Fibroblast of lung (primary cell): ENCODE measurements around the gene LDHA. TPM values are rescaled to one million over a fixed set of nuclear protein-coding genes. Genes with fewer than 3 reads are reported as not detected.
A peak's percentile ranks its signal among the peaks of the same experiment; 100 is the strongest.

Experiments used
- DNase-seq, 2 donors: peaks; one replicate each; pipeline versions ENCODE4 v3.0.0 to v3.0.0-alpha.2; 2010; ENCODE audit warnings: low read depth in 2 of 2
- H2AFZ ChIP-seq: 2 replicates; pipeline ENCODE4 v1.5.1; 2012; ENCODE audit warnings: low read length, control low read depth, inconsistent platforms
- H3K27ac ChIP-seq: 2 replicates; pipeline ENCODE4 v1.5.1; 2011; ENCODE audit warnings: low read length, control low read depth; ENCODE audit not compliant: insufficient read depth
- H3K27me3 ChIP-seq: 2 replicates; pipeline ENCODE4 v1.5.1; 2011; ENCODE audit warnings: mild to moderate bottlenecking, low read length; ENCODE audit not compliant: control insufficient read depth, insufficient read depth
- H3K36me3 ChIP-seq: 2 replicates; pipeline ENCODE4 v1.5.1; 2011; ENCODE audit warnings: low read length; ENCODE audit not compliant: control insufficient read depth, insufficient read depth
- H3K4me1 ChIP-seq: 2 replicates; pipeline ENCODE4 v1.5.1; 2011; ENCODE audit warnings: low read length; ENCODE audit not compliant: control insufficient read depth, insufficient read depth; ENCODE audit errors: extremely low read depth
- H3K4me2 ChIP-seq: 2 replicates; pipeline ENCODE4 v1.5.1; 2011; ENCODE audit warnings: low read length, control low read depth; ENCODE audit not compliant: insufficient read depth; ENCODE audit errors: extremely low read depth
- H3K4me3 ChIP-seq, 4 experiments: fragments of 200-600 bp in 1 of 4; sonication (generic) in 1 of 4; replicated peaks in 1 of 4; 2 replicates each; pipeline ENCODE4 v1.5.1; 2011 to 2016; ENCODE audit warnings: low read length in 4 of 4, low read depth in 3 of 4, mild to moderate bottlenecking in 3 of 4, control low read depth in 2 of 4, inconsistent platforms in 1 of 4, mixed read lengths in 1 of 4; ENCODE audit not compliant: insufficient read depth in 1 of 4; ENCODE audit errors: control extremely low read depth in 1 of 4
- H3K79me2 ChIP-seq: 2 replicates; pipeline ENCODE4 v1.5.1; 2012; ENCODE audit warnings: mild to moderate bottlenecking, low read length, inconsistent platforms; ENCODE audit not compliant: control insufficient read depth, insufficient read depth
- H3K9ac ChIP-seq: 2 replicates; pipeline ENCODE4 v1.5.1; 2011; ENCODE audit warnings: mild to moderate bottlenecking, low read length, control low read depth; ENCODE audit not compliant: insufficient read depth
- H3K9me3 ChIP-seq: 2 replicates; pipeline ENCODE4 v1.5.1; 2012; ENCODE audit warnings: low read depth, low read length; ENCODE audit not compliant: control insufficient read depth, insufficient read depth
- H4K20me1 ChIP-seq: 2 replicates; pipeline ENCODE4 v1.5.1; 2011; ENCODE audit warnings: low read length; ENCODE audit not compliant: control insufficient read depth, insufficient read depth; ENCODE audit errors: extremely low read depth
- CTCF ChIP-seq, 2 donors: IDR thresholded peaks in 1 of 2; conservative IDR thresholded peaks in 1 of 2; 1 replicate in 1 of 2; 2 replicates in 1 of 2; pipeline ENCODE4 v1.5.1; 2011 to 2012; ENCODE audit warnings: low read length in 2 of 2, control low read depth in 1 of 2, inconsistent platforms in 1 of 2, low read depth in 1 of 2, mild to moderate bottlenecking in 1 of 2
- EZH2 ChIP-seq: IDR thresholded peaks from 2 replicates; pipeline ENCODE4 v1.5.1; 2012; ENCODE audit warnings: low read length, control low read depth, mild to moderate bottlenecking; ENCODE audit errors: missing control alignments
- polyA plus RNA-seq, 2 donors: library from polyadenylated mRNA; depleted of rRNA in 1 of 2; stranded (reverse) in 1 of 2; unstranded in 1 of 2; fragments of >200 nt; gene quantifications; 2 replicates each; pipeline ENCODE4 v1.2.1, GENCODE V29; 2011 to 2012; ENCODE audit warnings: missing spikeins in 1 of 2
- total RNA-seq: library from RNA; depleted of rRNA; stranded (reverse); fragments of >200 nt; gene quantifications from 2 replicates; pipeline ENCODE4 v1.2.1, GENCODE V29; 2014

Gene LDHA
- total and polyA plus RNA-seq, 2 donors (not counting 1 experiment from before 2014, with no cell fraction given) = 202 to 1,626 TPM

GRCh38 chr11:18371279-18371678 lies 23.1 kb upstream of the LDHA start:
- Histone ChIP-seq H4K20me1 (no peaks in the 10 kb centered on the region), H3K4me3 (no peak overlapping the region), H3K4me1 (no peaks in the 10 kb centered on the region), H2AFZ (no peak overlapping the region), H3K9ac (no peak overlapping the region), H3K9me3 (no peaks in the 10 kb centered on the region), H3K36me3 (no peaks in the 10 kb centered on the region), H3K27me3 (no peaks in the 10 kb centered on the region), H3K79me2 (no peaks in the 10 kb centered on the region), H3K4me2 (no peak overlapping the region), H3K27ac (no peak overlapping the region)
- TF ChIP-seq CTCF (conservative IDR thresholded peaks at IDR 0.05 in 1 of 2, IDR thresholded peaks at IDR 0.05 in 1 of 2; ENCODE audit: low read depth in 1 of 2, low read length in 2 of 2) (no peak), EZH2 (no peak)
- DNase-seq = peak in 1 of 2 donors; percentile 64

- Histone ChIP-seq H3K9me3 (no peaks in the 10 kb centered on the region), H3K9ac (no peak overlapping the region), H4K20me1 (no peaks in the 10 kb centered on the region), H3K4me3 (no peak overlapping the region), H3K36me3 (no peaks in the 10 kb centered on the region), H3K27me3 (no peaks in the 10 kb centered on the region), H3K79me2 (no peaks in the 10 kb centered on the region), H2AFZ (no peak overlapping the region), H3K27ac (no peak overlapping the region), H3K4me1 (no peaks in the 10 kb centered on the region), H3K4me2 (no peak overlapping the region)
- DNase-seq = no peak
- no peak for TF ChIP-seq EZH2
- TF ChIP-seq CTCF (conservative IDR thresholded peaks at IDR 0.05 in 1 of 2, IDR thresholded peaks at IDR 0.05 in 1 of 2; ENCODE audit: low read depth in 1 of 2, low read length in 2 of 2) = no peak
Measured at GRCh38 chr11:18372201-18372600, 22.2 kb upstream of the LDHA start.

GRCh38 chr11:18374956-18375355 lies 19.4 kb upstream of the LDHA start:
- DNase-seq = no peak
- Histone ChIP-seq H3K79me2 (no peaks in the 10 kb centered on the region), H3K9ac (no peak overlapping the region), H3K4me3 (no peak overlapping the region), H3K9me3 (no peaks in the 10 kb centered on the region), H2AFZ (no peak overlapping the region), H3K27ac (no peak overlapping the region), H4K20me1 (no peaks in the 10 kb centered on the region), H3K36me3 (no peaks in the 10 kb centered on the region), H3K4me2 (no peak overlapping the region), H3K27me3 (no peaks in the 10 kb centered on the region), H3K4me1 (no peaks in the 10 kb centered on the region)
- no peak for TF ChIP-seq CTCF (conservative IDR thresholded peaks at IDR 0.05 in 1 of 2, IDR thresholded peaks at IDR 0.05 in 1 of 2; ENCODE audit: low read depth in 1 of 2, low read length in 2 of 2)
- no peak for TF ChIP-seq EZH2
